GM12865 (cell line): ENCODE results near the gene GRID1.
"Not testable (repeated sequence)": the region's sequence is repeated elsewhere in the genome, so short reads cannot be mapped to it uniquely, and the experiment has no call there.

Experiments
- DNase-seq: peaks from one replicate; pipeline ENCODE4 v3.0.0; 2010; ENCODE audit warnings: low read depth
- H3K4me3 ChIP-seq: 2 replicates; pipeline ENCODE4 v1.5.1; 2011; ENCODE audit warnings: mild to moderate bottlenecking, low read depth, low read length, control low read depth
- CTCF ChIP-seq: IDR thresholded peaks from 2 replicates; pipeline ENCODE4 v1.5.1; 2011; ENCODE audit warnings: low read length, control low read depth, low read depth, inconsistent platforms; ENCODE audit not compliant: insufficient read depth; ENCODE audit errors: missing control alignments

The GRID1 gene

DNA sequence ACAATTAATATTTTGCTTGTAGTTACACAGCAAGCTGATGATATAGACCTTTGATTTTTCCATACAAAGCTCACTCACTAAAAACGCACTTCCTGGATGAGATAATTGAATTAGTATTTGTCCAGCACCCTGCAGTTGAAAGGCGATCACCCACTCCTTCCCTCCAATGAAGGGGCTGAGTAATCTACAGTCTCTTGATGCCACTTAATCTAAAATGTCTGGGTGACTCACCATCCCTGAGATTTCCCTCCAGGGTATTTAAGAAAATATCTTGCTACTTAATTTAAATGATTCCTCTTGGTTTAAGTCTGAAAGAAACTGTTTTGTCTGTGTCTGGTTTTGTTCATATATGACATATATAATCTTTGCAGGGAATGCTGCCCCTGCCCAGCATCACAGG is 515.3 kb downstream of the GRID1 start:
- no peak for TF ChIP-seq CTCF
- H3K4me3 ChIP-seq, result no peak overlapping the region
- DNase-seq, result no peak

DNA sequence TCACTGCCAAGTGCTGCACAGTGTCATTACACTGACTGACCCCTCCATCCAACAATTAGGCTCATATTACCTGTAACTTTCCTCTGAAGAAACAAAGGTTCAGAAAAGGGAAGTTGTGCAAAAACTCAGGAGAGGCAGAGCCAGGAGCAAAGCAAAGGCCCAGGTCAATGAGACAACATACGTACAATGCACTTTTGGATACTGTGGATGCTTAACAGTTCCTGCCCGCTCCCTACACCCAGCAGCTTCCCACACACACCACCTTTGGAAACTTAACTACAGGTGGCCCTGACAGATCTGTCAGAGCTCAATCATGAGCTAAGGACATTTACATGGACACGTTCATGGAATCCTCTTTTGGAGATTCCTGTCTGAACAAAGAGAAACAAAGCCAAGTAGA is 515.9 kb downstream of the GRID1 start:
- TF ChIP-seq CTCF, result no peak
- no peak overlapping the region for H3K4me3 ChIP-seq
- DNase-seq, result no peak

- H3K4me3 ChIP-seq, result no peak overlapping the region
- DNase-seq, result no peak
- no peak for TF ChIP-seq CTCF
These were observed 517.3 kb downstream of the GRID1 start for GRCh38 chr10:85849315-85849714.

DNA sequence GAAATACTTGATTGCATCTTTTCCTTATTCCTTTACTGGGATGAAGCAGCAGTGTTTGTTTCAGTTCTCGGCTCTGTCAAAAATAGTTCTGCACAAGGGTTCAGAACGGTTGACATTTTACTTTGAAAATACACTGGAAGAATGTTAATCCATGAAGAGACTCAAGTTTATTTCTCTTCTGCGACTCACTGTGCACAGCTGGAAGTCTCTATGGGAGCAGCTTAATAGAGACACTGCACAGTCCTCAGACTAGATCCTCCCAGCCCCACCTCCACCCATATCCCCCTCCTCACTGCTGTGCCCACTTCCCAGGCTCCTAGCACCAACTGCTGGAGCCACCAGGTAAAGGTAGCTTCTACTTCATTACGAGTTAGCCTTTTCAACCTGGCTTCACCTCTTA is 517.8 kb downstream of the GRID1 start:
- no peak for TF ChIP-seq CTCF
- DNase-seq, result no peak
- no peak overlapping the region for H3K4me3 ChIP-seq

GRCh38 chr10:85847085-85847484 is 519.5 kb downstream of the GRID1 start:
- DNase-seq, result no peak
- no peak overlapping the region for H3K4me3 ChIP-seq
- no peak for TF ChIP-seq CTCF

DNA sequence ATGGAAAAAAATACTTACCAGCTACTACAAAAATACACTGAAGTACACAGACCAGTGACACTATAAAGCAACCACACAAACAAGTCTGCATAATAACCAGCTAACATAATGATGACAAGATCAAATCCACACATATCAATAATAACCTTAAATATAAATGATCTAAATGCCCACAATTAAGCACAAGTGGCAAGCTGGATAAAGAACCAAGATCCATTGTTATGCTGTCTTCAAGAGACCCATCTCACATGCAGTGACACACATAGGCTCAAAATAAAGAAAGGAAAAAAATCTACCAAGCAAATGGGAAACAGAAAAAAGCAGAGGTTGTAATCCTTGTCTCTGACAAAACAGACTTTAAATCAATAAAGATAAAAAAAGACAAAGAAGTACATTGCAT is 527.9 kb downstream of the GRID1 start:
- not testable (repeated sequence) for DNase-seq, H3K4me3 ChIP-seq

- no peak overlapping the region for H3K4me3 ChIP-seq
- no peak for TF ChIP-seq CTCF
These were observed 533.6 kb downstream of the GRID1 start for GRCh38 chr10:85832988-85833387.

GRCh38 chr10:85831422-85831821 is 535.2 kb downstream of the GRID1 start:
- no peak overlapping the region for H3K4me3 ChIP-seq
- no peak for TF ChIP-seq CTCF
- DNase-seq, result no peak

More at GRCh38 chr10:85832988-85833387, 533.6 kb downstream of the GRID1 start:
- no peak for DNase-seq
